HPDE6-E6E7 (cell line): ENCODE results near the gene TUT4.

ENCODE experiments used
- DNase-seq: peaks from one replicate; pipeline ENCODE4 v3.0.0; 2011; ENCODE audit warnings: missing footprints; ENCODE audit errors: extremely low spot score

The TUT4 gene

GRCh38 chr1:52469108-52469507 is 83.8 kb downstream of the TUT4 start:
- DNase-seq, result no peak

GRCh38 chr1:52463891-52464290 is 89.0 kb downstream of the TUT4 start:
- no peak for DNase-seq

DNA sequence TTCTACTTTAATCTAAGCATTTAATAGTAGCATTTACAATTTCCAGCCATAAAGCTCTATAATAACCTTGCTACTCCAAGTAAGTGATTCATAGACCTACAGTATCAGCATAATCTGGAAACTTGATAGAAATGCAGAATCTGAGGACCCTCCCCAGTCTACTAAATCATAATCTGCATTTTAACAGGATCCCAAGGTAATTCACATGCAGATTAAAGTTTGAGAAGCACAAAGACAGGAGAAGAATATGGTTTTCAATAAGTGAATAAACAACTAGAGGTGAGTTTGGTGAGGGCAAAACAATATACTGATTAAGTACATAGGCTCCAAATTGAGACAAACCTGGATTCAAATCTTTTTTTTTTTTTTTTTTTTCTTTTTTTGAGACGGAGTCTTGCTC is 91.1 kb downstream of the TUT4 start:
- DNase-seq, result no peak

DNA sequence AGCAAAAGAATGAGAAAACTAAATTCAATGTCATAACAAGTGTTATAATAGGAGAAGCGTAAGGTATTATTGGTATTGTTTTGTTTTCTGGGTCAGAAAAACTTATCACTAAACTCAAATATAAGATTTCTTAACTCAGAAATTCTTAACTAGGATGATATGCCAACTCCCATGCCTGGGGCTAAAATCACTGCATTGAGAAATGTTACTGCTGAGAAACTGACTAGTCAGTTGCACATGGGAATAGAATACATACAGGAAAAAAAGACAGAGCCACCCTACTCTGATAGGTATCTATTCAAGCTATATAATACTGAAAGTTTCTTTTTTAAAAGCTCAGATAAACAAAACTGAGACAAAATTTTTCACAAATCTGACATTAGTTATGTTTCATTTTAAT is 92.2 kb downstream of the TUT4 start:
- peak; percentile 12 for DNase-seq

GRCh38 chr1:52455686-52456085 is 97.2 kb downstream of the TUT4 start:
- DNase-seq, result no peak

GRCh38 chr1:52454779-52455178 is 98.1 kb downstream of the TUT4 start:
- no peak for DNase-seq

GRCh38 chr1:52454127-52454526 is 98.8 kb downstream of the TUT4 start:
- DNase-seq, result no peak

GRCh38 chr1:52444463-52444862 is 108.4 kb downstream of the TUT4 start:
- no peak for DNase-seq

GRCh38 chr1:52439976-52440375 is 112.9 kb downstream of the TUT4 start:
- no peak for DNase-seq

- no peak for DNase-seq
Measured at GRCh38 chr1:52436817-52437216, 116.1 kb downstream of the TUT4 start.

DNA sequence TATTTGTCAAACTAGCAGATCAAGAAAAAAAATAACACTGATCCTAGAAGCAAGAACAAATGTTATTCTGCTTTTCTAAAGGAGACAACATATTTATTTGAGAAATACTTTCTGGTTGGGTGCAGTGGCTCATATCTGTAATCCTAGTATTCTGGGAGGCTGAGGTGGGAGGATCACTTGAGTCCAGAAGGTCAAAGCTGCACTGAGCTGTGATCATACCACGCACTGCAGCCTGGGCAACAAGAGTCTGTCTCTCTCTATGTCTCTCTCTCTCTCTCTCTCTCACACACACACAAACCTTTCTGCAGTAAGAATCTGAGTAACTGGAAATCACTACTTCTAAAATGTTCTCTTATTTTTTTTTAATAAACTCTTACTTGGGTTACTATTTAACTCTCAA is 117.2 kb downstream of the TUT4 start:
- DNase-seq, result no peak

GRCh38 chr1:52435211-52435610 is 117.7 kb downstream of the TUT4 start:
- no peak for DNase-seq

GRCh38 chr1:52432807-52433206 is 120.1 kb downstream of the TUT4 start:
- DNase-seq, result no peak

DNA sequence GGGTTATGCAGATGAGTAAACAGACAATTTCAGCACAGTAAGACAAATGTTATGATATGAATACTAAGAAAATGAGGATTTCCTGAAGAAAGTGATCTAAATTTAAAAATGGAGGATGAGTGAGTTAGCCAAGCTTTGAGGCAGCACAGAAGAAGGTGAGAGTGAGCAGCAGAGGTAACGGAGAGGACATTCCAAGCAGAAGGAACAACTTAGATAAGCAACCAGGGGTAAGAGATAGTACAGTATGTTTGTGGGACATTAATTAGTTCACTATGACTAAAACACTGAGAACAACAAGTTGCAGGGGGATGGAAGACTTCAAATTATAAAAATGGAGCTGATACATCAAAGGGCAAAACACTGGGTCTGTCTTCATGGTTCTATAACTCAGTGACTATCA is 125.7 kb downstream of the TUT4 start:
- DNase-seq, result no peak

- no peak for DNase-seq
Measured at GRCh38 chr1:52426371-52426770, 126.5 kb downstream of the TUT4 start.

- no peak for DNase-seq
Measured at GRCh38 chr1:52424813-52425212, 128.1 kb downstream of the TUT4 start.

- no peak for DNase-seq
Measured at GRCh38 chr1:52424231-52424636, 128.7 kb downstream of the TUT4 start.

DNA sequence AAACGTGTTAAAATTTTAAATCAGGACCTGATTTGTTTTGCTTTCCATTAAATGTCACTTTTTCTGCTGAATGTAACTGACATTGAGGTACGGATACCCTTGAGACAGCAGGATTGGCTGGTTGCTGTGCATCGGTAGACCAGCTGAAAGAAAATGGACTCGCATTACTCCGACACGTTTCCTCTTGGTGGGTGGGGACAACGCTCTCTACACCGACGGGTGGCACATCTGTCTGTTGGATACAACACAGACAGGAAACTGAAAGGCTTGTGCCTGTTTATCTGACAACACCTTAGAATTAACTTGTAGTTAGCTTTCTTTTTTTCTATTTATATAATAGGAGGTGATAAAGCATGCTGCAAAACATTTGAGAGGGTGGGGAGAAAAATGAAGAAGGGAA is 129.1 kb downstream of the TUT4 start:
- no peak for DNase-seq

DNA sequence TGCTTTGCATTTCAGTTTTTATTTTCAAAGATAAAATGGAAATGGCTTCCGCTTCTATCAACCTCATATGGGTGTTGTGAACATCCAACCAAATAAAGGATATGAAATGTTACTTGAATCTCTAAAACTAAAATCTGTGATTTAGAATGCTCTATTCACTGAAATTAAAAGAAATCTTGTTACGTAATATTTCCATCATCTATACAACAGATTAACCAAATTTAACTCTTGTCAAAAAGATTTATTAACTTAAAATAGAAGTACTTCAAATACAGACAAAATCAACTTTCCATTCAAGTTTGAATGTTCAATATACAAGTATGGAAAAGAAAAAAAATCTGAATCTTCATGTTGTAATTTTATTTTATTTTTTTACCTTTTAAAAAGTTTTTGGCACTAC is 129.8 kb downstream of the TUT4 start:
- no peak for DNase-seq

DNA sequence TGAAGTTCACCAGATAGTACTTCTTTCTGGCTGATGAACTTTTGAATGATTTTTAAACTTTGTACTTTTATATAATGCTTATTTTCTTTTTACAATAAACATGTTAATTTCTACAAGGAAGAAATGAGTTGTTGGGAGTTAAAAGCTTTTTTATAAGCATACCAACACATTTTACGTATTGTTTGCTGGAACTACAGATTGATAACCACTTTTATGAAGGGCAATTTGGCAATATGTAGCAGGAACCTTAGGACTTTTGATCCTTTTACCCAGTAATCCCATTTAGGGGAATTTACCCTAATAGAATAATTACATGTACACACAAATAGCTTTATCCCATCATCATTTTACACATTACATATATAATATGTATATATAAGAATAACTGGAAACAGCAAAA is 132.2 kb downstream of the TUT4 start:
- no peak for DNase-seq

DNA sequence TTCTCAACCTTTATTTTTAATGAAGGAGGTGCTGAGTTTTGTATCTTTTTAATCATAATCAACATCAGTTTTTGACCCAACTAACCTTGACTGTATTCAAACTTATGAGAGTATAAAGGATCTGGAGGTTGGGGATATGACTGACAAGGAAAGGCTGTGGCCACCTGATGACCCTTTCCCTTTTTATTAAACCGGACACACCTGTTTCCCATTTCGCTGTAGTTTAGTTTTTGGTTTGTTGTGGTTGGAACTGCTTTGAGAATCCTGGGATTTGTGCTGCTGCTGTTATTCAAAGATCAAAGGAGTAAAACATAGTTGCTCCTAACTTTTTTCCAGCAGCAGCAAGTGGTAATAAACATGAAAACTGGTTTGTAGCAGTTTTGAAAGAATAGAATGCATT is 136.1 kb downstream of the TUT4 start:
- DNase-seq, result no peak

DNA sequence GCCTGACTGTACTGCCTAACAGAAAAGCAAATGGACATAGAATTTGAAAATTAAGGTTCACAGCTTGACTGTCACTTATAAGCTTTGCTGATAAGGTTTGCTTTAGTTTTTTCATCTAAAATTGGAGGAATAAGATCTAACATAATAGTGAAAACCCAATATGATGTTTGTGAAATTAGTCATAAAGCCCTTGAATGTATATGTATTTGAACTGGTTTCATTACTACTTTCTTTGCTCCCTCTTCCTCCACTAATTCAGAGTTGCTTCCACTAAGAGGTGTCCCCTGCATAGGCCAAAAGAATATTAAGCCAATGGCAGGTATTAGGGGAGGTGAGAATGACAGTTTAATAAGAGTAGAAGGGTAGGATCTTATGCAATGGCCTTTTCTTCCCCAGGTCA is 137.9 kb downstream of the TUT4 start:
- DNase-seq, result no peak

DNA sequence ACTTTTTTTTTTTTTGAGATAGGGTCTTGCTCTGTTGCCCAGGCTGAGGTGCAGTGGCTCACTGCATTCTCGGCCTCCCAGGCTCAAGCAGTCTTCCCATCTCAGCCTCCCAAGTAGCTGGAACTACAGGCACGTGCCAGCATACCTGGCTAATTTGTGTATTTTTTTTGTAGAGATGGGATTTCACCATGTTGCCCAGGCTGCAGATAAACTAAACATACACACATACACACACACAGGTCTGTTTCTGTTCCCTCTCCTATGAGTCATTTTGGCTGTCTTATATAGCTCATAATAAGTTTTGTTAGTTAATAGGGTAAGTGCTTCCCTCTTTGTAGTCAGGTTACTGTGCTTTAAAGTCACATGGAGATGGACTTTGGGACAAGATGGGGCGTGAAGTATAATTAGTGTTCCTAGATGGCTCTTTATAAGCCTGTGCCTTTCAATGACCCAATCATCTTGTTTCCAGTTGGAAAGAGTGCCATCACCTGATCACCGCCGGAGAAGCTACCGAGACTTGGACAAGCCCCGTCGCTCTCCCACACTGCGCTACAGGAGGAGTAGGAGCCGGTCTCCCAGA is 139.4 kb downstream of the TUT4 start:
- no peak for DNase-seq

- no peak for DNase-seq
Measured at GRCh38 chr1:52404975-52405338, 147.9 kb downstream of the TUT4 start.
